NCI-H2171 treated with DMSO at 0.1 percent for 48 hours (cell line): ENCODE measurements around the gene CGN.

ENCODE experiments used
- DNase-seq: peaks from one replicate; lab custom pipeline; 2025; lab: John Stamatoyannopoulos, UW

The CGN gene

DNA sequence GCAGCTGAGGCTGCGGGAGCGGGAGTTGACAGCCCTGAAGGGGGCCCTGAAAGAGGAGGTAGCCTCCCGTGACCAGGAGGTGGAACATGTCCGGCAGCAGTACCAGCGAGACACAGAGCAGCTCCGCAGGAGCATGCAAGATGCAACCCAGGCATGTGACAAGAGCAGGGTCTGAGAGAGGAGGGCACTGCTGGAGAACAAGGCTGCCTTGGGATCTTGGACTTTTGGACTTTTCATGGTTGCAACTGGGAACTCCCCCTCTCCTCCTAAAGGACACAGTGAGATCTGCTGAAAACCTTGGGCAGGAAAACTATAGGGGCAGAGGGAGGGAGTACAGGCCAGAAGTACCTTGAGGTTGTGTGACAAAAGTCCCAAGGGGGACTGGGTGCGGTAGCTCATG, 13.5 kb downstream of the CGN start:
- no peak for DNase-seq

GRCh38 chr1:151526735-151527525, 15.7 kb downstream of the CGN start:
- no peak for DNase-seq

DNA sequence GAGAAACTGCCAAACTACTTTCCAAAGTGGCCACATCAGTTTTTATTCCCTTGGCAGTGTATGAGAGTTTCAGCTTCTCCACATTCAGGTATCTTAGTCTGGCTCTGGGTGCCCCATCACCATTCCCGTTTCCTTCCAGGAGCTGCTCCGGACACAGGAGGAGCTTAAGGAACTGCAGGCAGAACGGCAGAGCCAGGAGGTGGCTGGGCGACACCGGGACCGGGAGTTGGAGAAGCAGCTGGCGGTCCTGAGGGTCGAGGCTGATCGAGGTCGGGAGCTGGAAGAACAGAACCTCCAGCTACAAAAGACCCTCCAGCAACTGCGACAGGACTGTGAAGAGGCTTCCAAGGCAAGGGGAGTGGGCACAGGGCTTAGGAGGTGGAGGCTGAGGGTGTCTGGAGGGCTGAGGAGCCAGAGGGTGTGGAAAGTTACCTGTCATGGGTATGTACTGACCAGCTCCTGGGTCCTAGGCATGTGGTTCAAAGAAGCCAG, 18.1 kb downstream of the CGN start:
- DNase-seq = no peak

- DNase-seq = no peak
These were observed 18.6 kb downstream of the CGN start for GRCh38 chr1:151529781-151530180.

DNA sequence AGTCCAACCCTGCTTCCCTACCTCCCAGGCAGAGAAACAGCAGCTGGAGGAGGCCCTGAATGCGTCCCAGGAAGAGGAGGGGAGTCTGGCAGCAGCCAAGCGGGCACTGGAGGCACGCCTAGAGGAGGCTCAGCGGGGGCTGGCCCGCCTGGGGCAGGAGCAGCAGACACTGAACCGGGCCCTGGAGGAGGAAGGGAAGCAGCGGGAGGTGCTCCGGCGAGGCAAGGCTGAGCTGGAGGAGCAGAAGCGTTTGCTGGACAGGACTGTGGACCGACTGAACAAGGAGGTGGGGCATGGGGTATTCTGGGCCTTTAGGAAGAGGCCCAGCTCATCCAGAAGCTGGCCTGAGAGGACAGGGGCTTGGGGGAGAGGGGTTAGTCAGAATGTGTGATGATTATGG, 19.3 kb downstream of the CGN start:
- no peak for DNase-seq

DNA sequence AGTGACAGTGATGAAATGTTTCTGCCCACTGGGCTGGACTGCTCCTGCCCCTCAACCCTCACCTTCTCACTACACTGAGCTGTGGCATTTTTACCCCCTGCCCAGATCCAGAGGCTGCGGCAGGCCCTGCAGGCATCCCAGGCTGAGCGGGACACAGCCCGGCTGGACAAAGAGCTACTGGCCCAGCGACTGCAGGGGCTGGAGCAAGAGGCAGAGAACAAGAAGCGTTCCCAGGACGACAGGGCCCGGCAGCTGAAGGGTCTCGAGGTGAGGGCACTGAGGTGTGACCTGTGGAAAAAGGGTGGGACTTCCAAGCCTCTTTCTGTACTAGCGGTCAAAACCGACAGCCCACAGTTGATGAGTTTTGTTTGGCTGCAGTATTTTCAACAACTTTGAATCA, 22.7 kb downstream of the CGN start:
- DNase-seq = no peak

DNA sequence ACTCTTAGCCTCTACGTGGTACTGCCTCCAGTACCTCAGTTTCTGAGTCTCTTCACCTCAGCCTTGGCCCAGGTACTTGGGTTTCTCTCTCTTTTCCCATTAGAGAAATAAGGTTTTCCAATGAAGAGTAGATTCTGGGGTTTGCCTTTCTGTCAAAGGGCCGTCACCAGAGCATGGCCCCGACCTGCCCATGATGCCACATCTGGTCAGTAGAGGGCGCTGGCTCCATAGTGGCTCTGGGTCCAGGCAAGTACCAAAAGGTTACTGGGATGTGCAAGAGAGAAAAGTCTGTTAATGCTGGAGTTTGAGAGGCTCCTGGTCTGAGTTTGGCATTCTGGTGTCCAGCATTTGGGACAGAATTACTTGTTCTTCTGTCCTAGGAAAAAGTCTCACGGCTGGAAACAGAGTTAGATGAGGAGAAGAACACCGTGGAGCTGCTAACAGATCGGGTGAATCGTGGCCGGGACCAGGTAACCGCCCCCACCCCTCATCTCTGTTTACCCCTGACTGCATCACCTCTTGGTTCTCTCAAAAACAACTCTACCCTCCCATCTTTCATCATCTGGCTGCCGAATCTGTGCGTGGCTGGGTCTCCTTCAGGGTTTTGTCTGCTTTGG, 23.6 kb downstream of the CGN start:
- DNase-seq = peak; percentile 30

DNA sequence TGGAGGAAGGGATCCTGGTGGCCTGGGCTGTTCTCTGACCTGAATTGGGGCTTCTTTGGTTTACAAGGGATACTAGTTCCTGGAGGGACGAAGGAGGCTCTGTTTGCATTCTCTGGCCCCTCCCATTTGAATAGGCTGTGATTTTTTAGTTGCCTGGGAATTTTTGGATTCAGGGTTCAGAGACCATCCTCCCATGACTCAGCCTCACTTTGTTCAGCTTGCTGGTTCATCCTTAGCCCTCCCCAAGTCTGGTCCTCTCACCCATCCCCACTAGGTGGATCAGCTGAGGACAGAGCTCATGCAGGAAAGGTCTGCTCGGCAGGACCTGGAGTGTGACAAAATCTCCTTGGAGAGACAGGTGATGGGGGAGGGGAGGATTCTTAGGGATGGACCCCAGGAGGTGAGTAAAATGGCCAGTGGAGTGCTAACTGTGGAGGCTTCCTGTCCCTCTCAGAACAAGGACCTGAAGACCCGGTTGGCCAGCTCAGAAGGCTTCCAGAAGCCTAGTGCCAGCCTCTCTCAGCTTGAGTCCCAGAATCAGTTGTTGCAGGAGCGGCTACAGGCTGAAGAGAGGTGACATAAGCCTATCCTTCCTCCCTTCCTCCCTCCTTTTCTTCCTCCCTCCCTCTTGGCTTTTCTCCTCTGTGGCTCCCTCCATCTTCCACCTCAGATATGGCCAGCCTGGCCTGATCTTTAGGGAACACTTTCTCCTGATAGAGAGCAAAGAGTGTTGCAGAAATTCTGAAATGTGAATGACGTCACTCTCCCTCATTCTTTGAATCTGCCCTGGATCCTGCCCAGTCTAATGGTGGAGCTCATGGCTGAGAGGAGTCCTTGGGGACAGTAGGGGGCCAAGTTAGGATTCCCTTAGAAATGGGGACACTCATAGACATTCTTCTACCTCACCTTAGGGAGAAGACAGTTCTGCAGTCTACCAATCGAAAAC, 24.4 kb downstream of the CGN start:
- DNase-seq = no peak

- no peak for DNase-seq
These were observed 25.3 kb downstream of the CGN start for GRCh38 chr1:151536499-151536898.

GRCh38 chr1:151537112-151537511, 25.9 kb downstream of the CGN start:
- DNase-seq = no peak

GRCh38 chr1:151539321-151540020, 28.3 kb downstream of the CGN start:
- peak; percentile 85 for DNase-seq

DNA sequence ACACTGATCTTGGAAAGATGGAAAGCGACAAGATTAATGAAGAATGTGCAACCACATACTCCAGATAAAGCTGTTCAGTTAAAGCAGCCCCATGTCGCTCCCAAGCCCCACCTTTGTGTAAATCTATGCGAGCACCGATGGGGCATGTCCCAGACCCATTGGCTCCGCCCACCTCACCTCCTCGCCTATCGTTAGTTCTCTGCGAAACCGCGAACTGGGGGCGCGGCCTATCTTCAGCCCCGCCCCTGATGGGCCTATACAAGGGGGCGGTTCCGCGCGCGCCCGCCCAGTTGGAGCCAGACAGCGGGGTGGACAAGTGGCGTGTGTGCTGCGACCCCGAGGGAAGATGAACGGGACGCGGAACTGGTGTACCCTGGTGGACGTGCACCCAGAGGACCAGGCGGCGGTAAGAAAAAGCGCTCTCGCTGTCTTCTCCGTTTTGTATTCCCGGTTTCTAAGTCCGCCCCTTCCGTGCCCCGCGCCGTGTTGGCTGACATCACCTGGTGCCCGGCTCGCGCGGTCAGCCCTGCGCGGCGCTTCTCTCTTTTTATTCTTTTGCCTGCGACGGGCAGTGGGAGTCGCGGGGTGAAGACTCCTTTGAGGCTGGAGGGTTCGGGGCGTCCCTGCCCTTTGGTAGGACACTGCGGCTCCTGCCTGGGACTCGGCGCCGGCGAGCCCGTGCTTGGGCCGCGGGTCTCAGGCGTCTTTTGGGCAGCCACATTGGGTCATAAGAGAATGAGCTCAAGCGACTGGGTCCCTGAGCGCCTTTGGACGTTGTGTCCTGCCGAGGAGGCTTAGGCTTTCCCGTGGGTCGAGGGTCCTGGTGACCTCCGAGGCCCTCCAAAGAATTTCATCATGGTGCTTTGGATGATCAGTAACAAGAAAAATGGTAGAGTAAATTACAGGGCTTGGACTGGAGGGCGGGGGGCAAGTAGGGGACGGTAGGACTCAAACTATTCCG, 29.1 kb downstream of the CGN start, which contains the start of gene TUFT1:
Gene TUFT1 (plus strand): TSS at position 289 of the 961 bp plus-strand sequence. CDS start 58 bp downstream, at position 347.
- DNase-seq = peak; percentile 94

- DNase-seq = peak; percentile 23
These were observed 29.8 kb downstream of the CGN start for GRCh38 chr1:151540982-151541377.

- no peak for DNase-seq
These were observed 30.6 kb downstream of the CGN start for GRCh38 chr1:151541752-151542151.

GRCh38 chr1:151542710-151543129, 31.5 kb downstream of the CGN start:
- DNase-seq = peak; percentile 25

GRCh38 chr1:151545542-151545941, 34.4 kb downstream of the CGN start:
- no peak for DNase-seq

- no peak for DNase-seq
These were observed 35.1 kb downstream of the CGN start for GRCh38 chr1:151546011-151546925.

DNA sequence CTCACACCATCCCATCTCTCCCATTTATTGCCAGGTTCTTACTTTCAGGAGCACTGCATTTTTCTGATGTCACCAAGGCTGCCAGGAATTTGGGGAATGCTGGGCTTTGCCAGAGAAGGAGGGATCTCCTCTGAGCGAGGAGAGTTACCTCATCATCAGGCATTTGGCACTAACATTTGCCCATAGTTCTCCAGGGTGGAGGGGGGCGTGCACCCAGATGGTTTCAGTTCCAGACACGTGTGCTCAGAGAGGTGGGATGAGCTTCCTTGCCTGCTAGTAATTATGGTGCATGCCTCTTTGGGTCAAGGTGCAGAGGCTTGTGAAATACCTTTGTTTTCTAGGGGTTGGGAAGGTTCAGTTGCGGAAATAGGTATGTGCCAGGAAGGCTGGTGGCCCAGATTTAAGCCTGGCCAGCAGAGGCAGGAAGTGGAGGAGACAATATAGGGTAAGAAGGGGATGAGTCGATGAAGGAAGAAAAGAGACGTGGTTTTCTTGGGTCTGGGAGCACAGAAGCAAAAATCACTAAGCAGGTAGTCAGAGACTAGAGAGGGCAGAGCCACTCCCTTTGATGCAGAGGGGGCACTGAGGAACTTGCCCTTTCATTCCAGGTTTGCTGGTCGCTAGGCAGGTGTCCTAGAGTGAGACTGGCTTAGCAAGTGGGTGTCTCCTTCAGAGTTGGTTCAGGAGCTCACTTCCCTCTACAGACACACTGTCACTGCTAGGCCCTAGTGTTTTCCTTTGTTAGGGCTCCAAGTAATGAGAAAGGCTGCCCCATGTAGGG, 36.1 kb downstream of the CGN start:
- DNase-seq = no peak

- DNase-seq = no peak
These were observed 36.7 kb downstream of the CGN start for GRCh38 chr1:151547900-151548230.
